Measurements from ENCODE around the gene HMGCS2.
"Not testable (repeated sequence)": the region's sequence is repeated elsewhere in the genome, so short reads cannot be mapped to it uniquely, and the experiment has no call there.

HMGCS2 gene

GRCh38 chr1:119790451-119791198, 21.9 kb upstream of the HMGCS2 start:
- DNase-seq (ENCODE audit: low read depth) = no peak

GRCh38 chr1:119787776-119788175, 19.1 kb upstream of the HMGCS2 start:
- peak; percentile 92 for DNase-seq (ENCODE audit: low read depth)

- DNase-seq (ENCODE audit: low read depth) = not testable (repeated sequence)
Observed at GRCh38 chr1:119786473-119787050, 17.9 kb upstream of the HMGCS2 start.

GRCh38 chr1:119786046-119786445, 17.3 kb upstream of the HMGCS2 start:
- DNase-seq (ENCODE audit: low read depth) = not testable (repeated sequence)

- peak; percentile 89 for DNase-seq (ENCODE audit: low read depth)
Observed at GRCh38 chr1:119784191-119784781, 15.6 kb upstream of the HMGCS2 start.

- DNase-seq (ENCODE audit: low read depth) = peak; percentile 97
Observed at GRCh38 chr1:119783354-119784185, 14.9 kb upstream of the HMGCS2 start.

GRCh38 chr1:119782631-119783325, 14.1 kb upstream of the HMGCS2 start:
- DNase-seq (ENCODE audit: low read depth) = no peak

- DNase-seq (ENCODE audit: low read depth) = no peak
Observed at GRCh38 chr1:119781434-119782210, 12.9 kb upstream of the HMGCS2 start.

- DNase-seq (ENCODE audit: low read depth) = peak; percentile 77
Observed at GRCh38 chr1:119779869-119780356, 11.2 kb upstream of the HMGCS2 start.

GRCh38 chr1:119778886-119779560, 10.3 kb upstream of the HMGCS2 start:
- no peak for DNase-seq (ENCODE audit: low read depth)

- no peak for DNase-seq (ENCODE audit: low read depth)
Observed at GRCh38 chr1:119778359-119778758, 9.7 kb upstream of the HMGCS2 start.

GRCh38 chr1:119774746-119775490, 6.2 kb upstream of the HMGCS2 start:
- DNase-seq (ENCODE audit: low read depth) = no peak

GRCh38 chr1:119773711-119774241, 5.1 kb upstream of the HMGCS2 start:
- peak; percentile 27 for DNase-seq (ENCODE audit: low read depth)

- DNase-seq (ENCODE audit: low read depth) = no peak
Observed at GRCh38 chr1:119772298-119772697, 3.6 kb upstream of the HMGCS2 start.

- no peak for DNase-seq (ENCODE audit: low read depth)
Observed at GRCh38 chr1:119771770-119772169, 3.1 kb upstream of the HMGCS2 start.

GRCh38 chr1:119771016-119771415, 2.3 kb upstream of the HMGCS2 start:
- DNase-seq (ENCODE audit: low read depth) = no peak

- DNase-seq (ENCODE audit: low read depth) = no peak
Observed at GRCh38 chr1:119767486-119767885, 1.2 kb downstream of the HMGCS2 start.

- DNase-seq (ENCODE audit: low read depth) = no peak
Observed at GRCh38 chr1:119766374-119766794, 2.3 kb downstream of the HMGCS2 start.

- DNase-seq (ENCODE audit: low read depth) = no peak
Observed at GRCh38 chr1:119764220-119764619, 4.5 kb downstream of the HMGCS2 start.

Data from amniotic epithelial cell (primary cell).